GM21390 (cell line): ENCODE data around the gene PAK6.

ENCODE experiments used
- ATAC-seq: cut with Tn5 transposase; IDR thresholded peaks from one replicate; pipeline ENCODE4 v1.9.1; 2021; ENCODE audit not compliant: unreplicated experiment

Gene PAK6

DNA sequence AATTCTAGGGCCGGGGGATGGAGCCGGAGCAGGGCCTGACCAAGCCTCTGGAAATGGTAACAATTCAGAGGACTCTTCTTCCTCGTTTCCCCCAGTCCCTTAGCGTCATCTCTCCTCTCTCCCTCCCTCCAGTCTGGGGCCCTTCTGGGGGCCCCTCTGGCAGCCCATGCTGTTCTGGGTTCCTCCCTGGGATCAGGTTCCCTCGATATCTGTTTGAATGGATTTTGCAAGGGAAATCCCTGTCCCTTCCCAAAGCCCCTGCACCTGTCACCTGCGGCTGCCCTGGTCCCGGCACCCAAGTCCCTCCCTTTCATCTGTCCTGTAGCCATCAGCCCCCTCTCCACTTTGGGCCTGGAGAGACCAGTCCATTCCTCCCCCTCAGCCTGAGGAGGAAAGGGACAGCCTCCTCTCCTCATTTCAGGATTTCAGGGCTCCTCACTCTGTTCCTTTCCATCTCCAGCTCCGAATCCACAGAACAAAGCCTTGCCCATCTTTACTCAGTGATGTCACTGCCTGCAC lies 70.5 kb downstream of the PAK6 start:
- ATAC-seq: no peak

GRCh38 chr15:40310001-40310959 lies 71.4 kb downstream of the PAK6 start:
- ATAC-seq: no peak

GRCh38 chr15:40310993-40311392 lies 72.1 kb downstream of the PAK6 start:
- ATAC-seq: no peak

GRCh38 chr15:40312370-40313158 lies 73.7 kb downstream of the PAK6 start:
- no peak for ATAC-seq

DNA sequence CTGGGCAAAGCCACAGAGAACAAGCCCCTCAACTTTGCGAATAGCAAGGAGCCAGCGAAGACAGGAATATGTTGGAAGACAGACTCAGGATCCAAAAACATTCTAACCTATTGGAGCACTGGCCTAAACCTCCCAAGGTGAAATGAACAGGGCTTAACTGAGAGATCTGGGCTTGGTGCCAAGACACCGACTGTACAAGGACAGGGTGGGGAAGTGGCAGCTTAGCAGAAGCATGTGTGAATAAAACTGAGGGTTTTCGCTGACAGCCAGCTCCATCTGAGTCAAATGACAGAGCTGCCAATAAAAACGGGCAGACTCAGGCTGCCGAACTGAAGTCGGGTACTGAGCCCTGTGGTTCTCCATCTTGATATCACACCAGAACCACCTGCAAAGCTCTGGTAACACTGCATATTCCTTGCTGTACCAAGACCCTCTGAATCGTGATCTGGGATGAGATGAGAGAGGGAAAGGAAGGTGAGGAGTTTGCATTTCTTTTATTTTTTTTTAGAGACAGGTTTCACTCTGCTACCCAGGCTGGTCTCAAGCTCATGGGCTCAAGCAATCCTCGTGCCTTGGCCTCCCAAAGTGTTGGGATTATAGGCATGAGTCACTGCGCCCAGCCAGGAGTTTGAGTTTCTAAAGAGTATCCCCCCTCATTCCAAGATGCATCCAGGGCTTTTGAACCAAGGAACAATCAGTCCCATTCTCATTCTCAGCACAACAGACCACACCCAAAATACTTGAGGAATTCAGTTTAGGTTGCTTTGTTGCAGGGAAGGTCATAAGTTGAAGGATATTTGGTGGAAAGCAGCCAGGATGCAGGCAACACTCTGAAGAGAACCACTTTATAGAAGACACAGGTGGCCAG lies 74.9 kb downstream of the PAK6 start:
- ATAC-seq: no peak

GRCh38 chr15:40314723-40315276 lies 75.9 kb downstream of the PAK6 start:
- no peak for ATAC-seq

DNA sequence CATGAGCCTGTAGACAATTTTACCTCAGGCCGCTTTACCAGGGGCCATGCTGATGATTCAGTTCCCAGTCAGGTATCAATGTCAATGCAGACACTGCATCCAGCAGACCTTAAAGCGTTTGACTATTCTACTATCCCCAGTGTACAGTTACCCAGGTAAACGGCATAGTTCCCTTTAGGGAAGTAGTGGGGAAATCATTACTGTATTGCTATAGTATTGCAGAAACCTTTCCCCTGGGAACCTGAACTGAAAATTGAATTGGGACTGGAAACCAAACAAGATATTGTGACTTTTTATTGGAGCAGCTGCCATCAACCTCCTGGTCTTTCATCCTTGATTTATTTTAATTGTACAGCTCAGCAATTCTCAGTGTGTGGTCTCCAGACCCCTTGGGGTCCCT lies 78.1 kb downstream of the PAK6 start:
- no peak for ATAC-seq

GRCh38 chr15:40317580-40317979 lies 78.7 kb downstream of the PAK6 start:
- ATAC-seq: no peak

GRCh38 chr15:40320409-40320808 lies 81.5 kb downstream of the PAK6 start:
- no peak for ATAC-seq

DNA sequence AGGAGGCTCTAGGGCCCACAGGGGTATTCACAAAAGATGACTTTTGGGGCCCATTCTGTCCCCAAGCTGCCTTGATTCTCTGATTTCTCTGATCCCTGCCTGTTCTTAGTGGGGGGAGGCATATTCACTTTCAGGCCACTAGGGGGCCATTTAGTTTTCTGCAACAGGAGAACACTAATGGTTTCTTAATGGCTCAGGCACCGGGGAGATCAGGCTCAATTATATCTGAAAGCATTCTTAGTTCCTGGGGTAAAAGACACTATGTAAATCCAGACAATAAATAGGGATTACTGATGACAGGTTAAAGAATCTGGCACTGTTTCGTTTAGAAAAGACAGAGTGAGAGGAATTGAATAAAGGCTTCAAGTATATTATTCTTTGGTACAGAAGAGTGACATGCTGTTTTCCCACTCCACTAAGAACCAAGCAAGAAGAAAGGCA lies 82.1 kb downstream of the PAK6 start:
- ATAC-seq: no peak

DNA sequence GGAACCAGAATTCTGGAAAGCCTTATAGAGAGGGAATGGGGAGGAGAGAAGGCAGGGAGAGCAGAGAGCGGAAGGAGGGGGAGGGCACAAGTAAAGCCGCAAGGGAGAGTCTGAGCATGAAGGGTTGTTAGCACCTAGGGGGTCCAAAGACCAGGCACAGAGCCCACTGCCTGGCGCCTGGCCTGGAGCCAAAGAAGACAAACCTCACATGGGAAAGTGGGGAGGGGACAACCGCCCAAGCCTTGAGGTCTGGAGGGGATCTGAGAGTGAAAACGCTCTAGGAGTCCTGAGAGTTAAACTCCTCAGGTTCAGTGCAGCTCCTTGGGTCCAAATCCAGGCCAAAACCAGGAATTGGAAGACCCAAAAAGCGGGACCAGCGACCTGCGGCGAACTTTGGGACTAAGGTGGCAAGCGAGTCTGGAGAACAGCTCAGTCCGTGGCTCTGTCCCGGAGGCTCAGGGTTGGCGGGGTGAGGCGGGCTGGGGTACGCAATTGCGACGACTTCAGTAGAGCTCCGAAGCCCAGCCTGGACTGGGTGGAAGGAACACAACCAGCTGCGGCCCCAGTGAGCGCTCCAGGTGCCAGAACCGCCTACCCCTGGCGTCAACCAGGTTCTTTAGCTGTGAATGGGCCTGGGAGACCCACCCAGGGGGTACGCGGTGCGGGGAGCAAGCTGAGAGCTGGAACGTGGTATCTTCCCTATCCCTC lies 83.8 kb downstream of the PAK6 start:
- no peak for ATAC-seq

GRCh38 chr15:40323239-40323952 lies 84.5 kb downstream of the PAK6 start, which contains the start of gene INAFM2:
Gene INAFM2 (plus strand): TSS chr15:40323692. CDS start chr15:40324056, 364 bp downstream.
- ATAC-seq: peak; percentile 90

DNA sequence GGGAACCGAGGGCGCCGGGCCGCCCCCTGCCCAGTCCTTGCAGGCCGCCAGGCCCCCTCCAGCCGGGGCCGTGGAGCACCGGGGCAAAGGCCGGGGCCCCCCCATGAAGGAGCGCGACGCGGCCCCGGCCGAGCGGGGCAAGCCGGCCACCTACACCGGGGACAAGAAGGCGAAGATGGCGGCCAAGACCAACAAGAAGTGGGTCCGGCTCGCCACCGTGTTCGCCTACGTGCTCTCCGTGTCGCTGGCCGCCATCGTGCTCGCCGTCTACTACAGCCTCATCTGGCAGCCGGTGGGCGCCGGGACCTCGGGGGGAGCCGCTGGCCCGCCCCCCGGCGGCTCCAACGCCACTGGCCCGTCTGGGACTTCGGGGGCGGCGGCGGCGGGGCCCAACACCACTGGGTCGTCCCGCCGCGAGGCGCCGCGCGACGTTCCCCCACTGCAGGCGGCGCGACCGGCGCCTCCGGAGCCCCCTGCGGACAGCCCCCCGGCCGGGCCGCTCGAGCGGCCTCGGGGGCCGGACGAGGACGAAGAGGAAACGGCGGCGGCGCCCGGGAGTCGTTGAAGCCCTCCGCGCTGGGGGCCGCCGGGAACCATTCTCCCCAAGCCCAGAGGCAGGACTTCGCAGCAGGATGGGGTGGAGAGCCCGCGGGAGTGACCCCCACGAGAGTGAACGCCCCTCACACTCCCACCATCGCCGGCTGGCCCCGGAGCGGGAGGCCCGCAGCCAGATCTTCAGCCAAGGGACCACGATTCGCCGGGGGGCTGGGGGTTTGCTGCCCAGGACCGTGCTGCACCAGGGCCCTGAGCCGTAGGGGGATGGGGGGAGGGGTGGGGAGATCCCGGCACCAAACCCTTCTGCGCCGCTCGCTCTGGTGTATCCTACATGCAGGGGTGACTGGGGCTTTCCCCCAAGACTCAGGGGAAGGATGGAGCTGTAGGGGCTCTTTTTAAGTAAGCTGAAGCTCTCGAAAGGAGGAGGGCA lies 85.4 kb downstream of the PAK6 start:
- peak; percentile 4 for ATAC-seq

DNA sequence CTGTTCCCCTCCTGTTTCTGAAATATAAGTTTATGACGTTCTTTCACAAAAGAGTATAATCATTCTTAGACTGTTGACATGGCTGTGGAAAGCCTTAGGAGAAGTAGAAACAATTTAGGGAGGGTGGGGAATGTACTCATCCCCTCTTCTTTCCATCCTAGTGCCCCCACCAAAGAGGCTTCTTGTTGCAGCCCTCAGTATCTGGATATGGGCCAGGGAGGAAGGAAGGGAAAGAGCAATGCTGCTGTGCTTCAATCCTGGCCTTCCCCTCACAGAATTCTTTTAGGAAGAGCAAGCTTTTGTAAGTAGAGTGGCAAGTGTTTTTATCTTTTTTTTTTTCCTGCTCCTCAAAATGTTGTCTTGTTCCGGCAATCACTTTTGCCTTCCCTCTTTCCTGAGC lies 86.3 kb downstream of the PAK6 start:
- no peak for ATAC-seq

GRCh38 chr15:40325700-40326099 lies 86.8 kb downstream of the PAK6 start:
- no peak for ATAC-seq
